Muscle of leg (tissue), 11 donors: ENCODE results near the gene STKLD1. TPM values are rescaled to one million over a fixed set of nuclear protein-coding genes. Genes with fewer than 3 reads are reported as not detected.
A peak's percentile ranks its signal among the peaks of the same experiment; 100 is the strongest.
"Not testable (repeated sequence)": the region's sequence is repeated elsewhere in the genome, so short reads cannot be mapped to it uniquely, and the experiment has no call there.

Source experiments
- DNase-seq: peaks from one replicate; pipeline ENCODE4 v3.0.0; 2013
- H3K27ac ChIP-seq: one replicate; pipeline ENCODE4 v1.5.1; 2013; ENCODE audit warnings: mild to moderate bottlenecking, low read length, control low read depth
- H3K27me3 ChIP-seq: one replicate; pipeline ENCODE4 v1.6.1; 2013; ENCODE audit warnings: low read length; ENCODE audit not compliant: control insufficient read depth, insufficient read depth
- H3K36me3 ChIP-seq: one replicate; pipeline ENCODE4 v1.6.1; 2013; ENCODE audit warnings: low read length; ENCODE audit not compliant: control insufficient read depth, insufficient read depth
- H3K4me1 ChIP-seq: one replicate; pipeline ENCODE4 v1.6.1; 2013; ENCODE audit warnings: low read length; ENCODE audit not compliant: control insufficient read depth, insufficient read depth
- H3K4me3 ChIP-seq: one replicate; pipeline ENCODE4 v1.5.1; 2013; ENCODE audit warnings: low read length, control low read depth
- H3K9me3 ChIP-seq: replicated peaks from 2 replicates; pipeline ENCODE4 v1.6.1; 2013; ENCODE audit warnings: low read depth, low read length; ENCODE audit not compliant: control insufficient read depth
- WGBS: methylation state at CpG from one replicate; pipeline ENCODE4 v1.1.5; 2013; ENCODE audit warnings: missing lambda C conversion rate; ENCODE audit not compliant: insufficient coverage; 5-methylcytosine and 5-hydroxymethylcytosine counted together
- polyA plus RNA-seq, 8 donors: library from polyadenylated mRNA; unstranded; fragments of 120-200 nt; gene quantifications; one replicate each; pipeline versions ENCODE4 v1.2.1 to v1.2.3, GENCODE V29; 2013; ENCODE audit warnings: inconsistent platforms in 1 of 8, low replicate concordance in 1 of 8; ENCODE audit not compliant: insufficient read length in 8 of 8, insufficient read depth in 1 of 8
- total RNA-seq: library from RNA; stranded (reverse); fragments of 120-200 nt; gene quantifications from one replicate; pipeline ENCODE4 v1.2.4, GENCODE V29; 2013

The STKLD1 gene
- total and polyA plus RNA-seq, 9 donors: 1.1 to 2.3 (median 1.8) TPM

DNA sequence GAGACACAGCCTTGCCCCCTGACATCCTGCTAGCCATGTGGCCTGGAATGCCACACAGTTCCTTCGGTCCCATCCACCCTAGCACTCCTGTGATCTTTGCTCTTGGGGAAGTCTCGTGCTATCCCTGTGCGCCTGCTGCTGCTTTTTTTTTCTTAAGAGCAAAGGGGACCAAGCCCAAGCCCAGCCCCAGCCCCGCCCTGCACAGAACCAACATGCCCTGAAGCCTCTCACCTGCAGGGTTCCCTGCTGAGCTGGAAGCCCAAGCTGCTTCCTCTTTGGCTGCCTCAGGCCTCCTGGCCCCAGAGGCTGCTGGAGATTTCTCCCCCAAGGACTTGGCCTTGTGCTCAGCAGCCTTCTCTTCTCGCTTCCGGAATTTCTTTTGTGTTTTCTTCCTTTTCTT, 42.0 kb upstream of the STKLD1 start:
- H3K4me3 ChIP-seq: no peak overlapping the region
- 86% methylated on average over 6 of the region's 6 CpGs for WGBS
- H3K27me3 ChIP-seq: no peaks in the 10 kb centered on the region
- peaks cover 57% of the 10 kb centered on the region for H3K36me3 ChIP-seq
- no peak for DNase-seq
- H3K27ac ChIP-seq: no peak overlapping the region
- H3K4me1 ChIP-seq: peaks cover 16% of the 10 kb centered on the region
- H3K9me3 ChIP-seq: no peaks in the 10 kb centered on the region

DNA sequence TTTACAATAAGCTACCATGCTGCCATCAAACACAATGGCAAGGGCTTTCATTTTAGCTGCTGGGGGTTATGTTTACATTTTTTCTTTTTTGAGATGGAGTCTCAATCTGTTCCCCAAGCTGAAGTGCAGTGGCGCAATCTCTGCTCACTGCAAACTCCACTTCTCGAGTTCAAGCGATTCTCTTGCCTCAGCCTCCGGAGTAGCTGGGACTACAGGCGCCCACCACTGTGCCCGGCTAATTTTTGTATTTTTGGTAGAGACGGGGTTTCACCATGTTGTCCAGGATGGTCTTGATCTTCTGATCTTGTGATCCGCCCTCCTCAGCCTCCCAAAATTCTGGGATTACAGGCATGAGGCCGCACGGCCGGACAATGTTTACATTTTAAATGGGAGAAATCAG, 41.3 kb upstream of the STKLD1 start:
- H3K9me3 ChIP-seq, DNase-seq, H3K27ac ChIP-seq, H3K27me3 ChIP-seq: not testable (repeated sequence)
- Histone ChIP-seq H3K36me3 (peaks cover 63% of the 10 kb centered on the region), H3K4me3 (peak overlapping the region; percentile 88), H3K4me1 (peaks cover 16% of the 10 kb centered on the region)
- 87% methylated on average over 7 of the region's 11 CpGs for WGBS

DNA sequence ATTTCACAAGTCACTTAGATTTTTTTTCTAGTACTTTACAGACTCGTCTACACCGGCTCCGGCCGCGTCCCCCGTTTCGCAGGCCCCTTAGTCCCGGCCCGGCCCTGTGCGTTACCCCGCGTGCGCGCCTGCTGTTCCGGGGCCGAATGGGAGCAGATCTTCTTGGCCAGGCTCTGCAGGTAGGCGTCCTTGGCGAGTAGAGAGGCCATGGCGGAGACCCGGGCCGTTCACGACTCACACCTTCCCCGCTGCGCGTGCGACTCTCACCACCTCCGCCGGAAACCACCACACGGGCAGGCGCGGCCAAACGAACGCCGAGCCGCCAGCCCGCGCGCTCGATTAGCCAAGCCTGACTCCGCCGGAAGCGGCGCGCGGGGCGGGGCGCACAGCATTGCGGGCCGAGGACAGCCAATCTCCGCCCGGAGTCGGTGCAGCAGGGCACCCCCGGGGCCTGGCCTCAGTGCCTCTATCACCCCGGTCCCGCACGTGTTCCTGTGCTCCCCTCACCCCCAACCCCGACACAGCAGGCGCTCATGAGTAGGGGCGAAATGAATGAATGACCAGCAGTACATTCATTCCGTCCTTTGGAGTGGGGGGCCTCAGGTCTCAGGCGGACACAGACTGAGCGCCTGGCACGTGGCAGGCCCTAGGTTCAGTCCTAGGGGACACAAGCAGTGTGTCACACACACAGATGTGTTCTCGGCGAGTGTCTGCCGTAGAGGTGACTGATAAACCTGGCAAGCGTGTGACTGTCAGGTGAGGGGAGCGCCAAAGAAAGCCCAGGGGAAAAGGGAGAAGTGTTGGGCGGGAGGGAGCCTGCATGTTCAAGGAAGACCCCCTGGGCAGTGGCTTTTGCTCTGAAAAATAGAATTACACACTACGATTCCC, 40.0 kb upstream of the STKLD1 start, which contains the start of gene SURF6:
SURF6 (minus strand) TSS at position 265 of the 888 bp plus-strand sequence; CDS start at position 209, 56 bp downstream.
- Histone ChIP-seq H3K9me3 (no peaks in the 10 kb centered on the region), H3K27ac (peak within 1 kb of the TSS; percentile 66), H3K27me3 (no peaks in the 10 kb centered on the region), H3K4me3 (peak within 1 kb of the TSS; percentile 88), H3K4me1 (peaks cover 16% of the 10 kb centered on the region), H3K36me3 (peaks cover 64% of the 10 kb centered on the region)
- WGBS: under 1% methylated on average over 54 of the region's 70 CpGs
- DNase-seq: peak; percentile 96

DNA sequence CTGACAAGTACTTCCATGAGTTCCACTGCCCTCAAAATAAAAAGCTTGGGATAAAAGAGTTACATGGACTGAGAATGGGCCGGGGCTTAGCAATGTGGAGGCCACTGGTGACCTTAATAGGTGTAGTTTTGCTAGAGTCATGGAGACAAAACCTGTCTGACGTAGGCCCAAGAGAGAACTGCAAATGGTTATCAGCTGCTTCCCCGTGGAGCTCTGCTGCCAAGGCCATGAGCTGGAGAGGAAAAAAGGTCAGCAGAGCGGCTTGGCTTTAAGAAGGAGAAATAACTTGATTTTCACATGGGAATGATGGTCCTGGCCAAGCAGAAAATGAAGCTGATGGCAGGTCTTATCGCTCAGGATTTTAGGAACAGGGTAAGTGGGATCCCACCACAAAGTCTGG, 36.5 kb upstream of the STKLD1 start:
- DNase-seq: no peak
- Histone ChIP-seq H3K4me3 (no peak overlapping the region), H3K27ac (no peak overlapping the region), H3K36me3 (peaks cover 63% of the 10 kb centered on the region), H3K4me1 (peaks cover 22% of the 10 kb centered on the region), H3K27me3 (no peaks in the 10 kb centered on the region), H3K9me3 (no peaks in the 10 kb centered on the region)
- WGBS: 78% methylated on average over 5 of the region's 5 CpGs

DNA sequence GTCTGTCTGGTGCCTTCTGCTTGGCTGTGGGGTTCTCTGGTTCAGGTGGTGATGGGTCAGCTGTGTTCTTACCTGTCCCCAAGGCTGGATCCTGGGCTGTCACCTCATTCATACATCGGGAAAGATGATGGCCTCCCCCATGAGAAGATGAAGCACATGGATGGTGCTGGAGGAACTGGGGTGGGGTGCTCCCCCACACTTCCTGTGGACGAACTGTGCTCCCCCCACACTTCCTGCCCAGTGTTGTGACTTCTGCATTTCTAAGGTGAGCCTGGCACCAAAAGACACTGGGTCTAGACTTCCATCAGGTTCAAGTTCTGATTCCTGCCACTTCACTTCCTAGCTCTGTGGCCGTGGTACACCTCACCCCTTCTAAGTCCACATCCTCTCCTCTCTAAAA, 35.9 kb upstream of the STKLD1 start:
- no peak overlapping the region for H3K4me3 ChIP-seq
- 50% methylated on average over 1 of the region's 3 CpGs for WGBS
- DNase-seq: no peak
- no peaks in the 10 kb centered on the region for H3K9me3 ChIP-seq
- H3K27ac ChIP-seq: no peak overlapping the region
- peaks cover 16% of the 10 kb centered on the region for H3K4me1 ChIP-seq
- no peaks in the 10 kb centered on the region for H3K27me3 ChIP-seq
- peaks cover 67% of the 10 kb centered on the region for H3K36me3 ChIP-seq

DNA sequence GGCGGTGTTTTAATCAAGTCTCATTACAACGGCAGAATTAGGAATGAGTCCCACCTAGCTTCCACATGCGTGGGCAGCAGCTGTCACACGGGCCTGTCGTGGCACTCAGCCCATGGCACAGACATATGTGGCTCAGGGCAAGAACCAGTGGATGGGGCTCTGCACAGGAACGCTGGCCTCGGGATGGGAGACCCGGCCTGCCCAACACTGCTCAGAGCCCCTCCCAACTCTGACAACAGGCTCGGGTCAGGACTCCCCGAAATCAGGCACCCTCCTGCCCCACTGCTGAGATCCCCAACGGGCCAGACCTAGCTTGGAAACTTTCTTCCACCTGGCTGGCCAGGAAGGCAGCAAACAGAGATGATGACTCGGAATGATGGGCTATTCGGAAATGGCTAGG, 35.2 kb upstream of the STKLD1 start:
- H3K4me1 ChIP-seq: peaks cover 15% of the 10 kb centered on the region
- no peak overlapping the region for H3K4me3 ChIP-seq
- H3K36me3 ChIP-seq: peaks cover 74% of the 10 kb centered on the region

DNA sequence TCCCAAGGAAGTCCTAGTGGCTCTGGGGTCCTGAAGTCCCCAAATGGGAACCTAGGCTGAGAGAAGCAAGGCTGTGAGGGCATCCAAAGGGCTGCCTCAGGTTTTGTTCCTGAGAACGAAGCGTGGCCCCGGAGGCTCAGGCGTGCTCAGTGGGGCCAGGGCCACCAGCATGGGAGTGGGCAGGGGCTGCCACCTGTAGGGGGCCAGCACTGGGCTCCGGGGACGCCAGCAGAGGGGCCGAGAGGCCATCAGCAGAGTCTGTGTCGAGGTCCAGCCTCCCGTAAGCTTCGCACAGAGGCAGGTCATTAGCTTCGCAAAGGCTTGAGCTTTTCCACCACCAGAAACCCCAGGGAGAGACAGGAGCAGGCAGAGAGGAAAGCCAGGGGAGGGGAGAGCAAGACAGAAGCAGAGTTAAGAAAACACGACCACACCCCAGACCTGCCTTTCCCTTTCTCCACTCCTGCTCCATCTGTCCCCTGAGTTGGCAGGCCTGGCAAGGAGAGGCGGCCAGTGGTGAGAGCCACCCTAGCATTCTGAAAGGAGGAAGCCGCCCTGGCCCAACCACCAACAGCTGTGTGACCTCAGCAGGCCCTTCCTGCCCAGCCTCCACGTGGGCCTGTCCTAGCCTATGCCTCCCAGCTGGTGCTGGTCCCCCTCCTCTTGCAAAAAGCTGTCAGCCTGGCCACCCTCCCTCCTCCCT, 34.6 kb upstream of the STKLD1 start:
- no peak overlapping the region for H3K27ac ChIP-seq
- H3K4me3 ChIP-seq: no peak overlapping the region
- H3K9me3 ChIP-seq: no peaks in the 10 kb centered on the region
- DNase-seq: peak; percentile 61
- H3K4me1 ChIP-seq: peaks cover 18% of the 10 kb centered on the region
- H3K27me3 ChIP-seq: no peaks in the 10 kb centered on the region
- peaks cover 79% of the 10 kb centered on the region for H3K36me3 ChIP-seq
- WGBS: 79% methylated on average over 13 of the region's 15 CpGs

More for the DNA sequence above, 35.2 kb upstream of the STKLD1 start:
- Histone ChIP-seq H3K9me3 (no peaks in the 10 kb centered on the region), H3K27ac (no peak overlapping the region), H3K27me3 (no peaks in the 10 kb centered on the region)
- DNase-seq: no peak
- 92% methylated on average over 12 of the region's 13 CpGs for WGBS

DNA sequence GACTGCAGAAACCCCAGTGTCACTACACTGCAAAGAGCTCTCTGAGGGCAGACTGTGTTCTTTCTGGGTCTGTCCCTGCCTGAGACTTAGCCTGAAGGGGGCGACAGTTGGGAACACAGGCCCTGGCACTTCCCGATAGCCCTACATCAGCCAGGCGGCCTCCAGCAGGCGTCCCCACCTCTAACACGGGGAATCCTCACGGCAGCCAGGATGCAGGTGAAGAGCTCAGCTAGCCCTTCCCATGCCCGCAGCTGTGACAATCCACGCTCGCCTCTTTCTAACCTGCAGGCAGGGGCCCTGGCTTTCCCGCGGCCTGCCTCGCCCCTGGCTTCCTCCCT, 34.1 kb upstream of the STKLD1 start:
- Histone ChIP-seq H3K27me3 (no peaks in the 10 kb centered on the region), H3K4me3 (no peak overlapping the region), H3K27ac (no peak overlapping the region), H3K36me3 (peaks cover 79% of the 10 kb centered on the region), H3K4me1 (peaks cover 21% of the 10 kb centered on the region), H3K9me3 (no peaks in the 10 kb centered on the region)
- WGBS: 70% methylated on average over 11 of the region's 12 CpGs
- DNase-seq: no peak

DNA sequence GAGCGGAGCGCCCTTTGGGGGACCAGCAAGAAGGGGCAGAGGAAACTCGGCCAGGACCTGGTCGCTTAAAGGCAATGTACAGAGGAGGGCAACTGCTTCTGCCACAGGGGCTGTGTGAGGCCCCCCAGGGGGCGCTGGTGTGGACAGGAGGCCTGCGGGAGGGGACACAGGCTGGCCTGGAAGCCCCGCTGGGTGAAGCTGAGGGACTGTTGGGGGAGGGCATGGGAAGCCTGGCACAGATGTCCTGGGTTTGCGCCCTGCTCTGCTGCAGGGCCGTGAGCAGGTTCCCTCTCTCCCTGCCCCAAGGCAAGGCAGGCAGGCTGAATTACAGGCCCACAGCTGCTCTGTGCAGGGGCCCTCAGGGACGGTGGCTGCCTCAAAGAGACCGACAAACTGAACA, 33.6 kb upstream of the STKLD1 start:
- no peak for DNase-seq
- H3K4me1 ChIP-seq: peaks cover 21% of the 10 kb centered on the region
- H3K4me3 ChIP-seq: no peak overlapping the region
- no peak overlapping the region for H3K27ac ChIP-seq
- H3K27me3 ChIP-seq: no peaks in the 10 kb centered on the region
- H3K36me3 ChIP-seq: peaks cover 79% of the 10 kb centered on the region
- H3K9me3 ChIP-seq: no peaks in the 10 kb centered on the region
- 73% methylated on average over 9 of the region's 11 CpGs for WGBS

DNA sequence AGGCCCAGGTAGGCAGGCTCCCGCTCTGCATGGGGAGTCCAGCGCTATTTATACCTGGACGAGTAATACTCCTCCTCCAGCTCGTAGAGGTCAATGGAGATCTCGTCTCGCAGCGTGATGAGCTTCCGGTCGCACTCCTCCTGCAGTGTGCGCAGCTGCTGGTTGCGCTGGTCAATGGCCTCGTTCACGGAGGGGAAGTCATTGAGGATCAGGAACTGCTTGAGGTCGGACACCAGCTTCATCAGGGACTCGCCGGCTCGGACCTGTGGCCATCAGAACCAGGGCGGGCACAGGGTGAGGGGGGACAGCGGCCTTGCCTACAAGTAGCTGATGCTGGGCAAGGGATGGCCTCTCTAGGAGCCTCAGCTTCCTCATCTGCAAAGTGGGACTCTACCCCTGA, 32.1 kb upstream of the STKLD1 start:
- no peak for DNase-seq
- Histone ChIP-seq H3K36me3 (peaks cover 73% of the 10 kb centered on the region), H3K27ac (no peak overlapping the region), H3K4me1 (peaks cover 26% of the 10 kb centered on the region), H3K27me3 (no peaks in the 10 kb centered on the region), H3K4me3 (no peak overlapping the region), H3K9me3 (no peaks in the 10 kb centered on the region)
- 96% methylated on average over 14 of the region's 19 CpGs for WGBS
